Endothelial cell of umbilical vein (primary cell): ENCODE measurements around the gene TRIP10.
A peak's percentile ranks its signal among the peaks of the same experiment; 100 is the strongest.

ENCODE experiments used
- EZH2 ChIP-seq: IDR thresholded peaks from 2 replicates; pipeline ENCODE4 v1.6.1; 2012; ENCODE audit warnings: borderline replicate concordance, low read depth, mild to moderate bottlenecking, moderate library complexity, low read length, inconsistent platforms; ENCODE audit not compliant: severe bottlenecking
- FOS ChIP-seq: IDR thresholded peaks from 2 replicates; pipeline ENCODE4 v1.6.1; 2011; ENCODE audit warnings: mild to moderate bottlenecking, low read length, moderate library complexity, borderline replicate concordance; ENCODE audit not compliant: insufficient read depth
- GATA2 ChIP-seq: IDR thresholded peaks from 2 replicates; pipeline ENCODE4 v1.7.0; 2011; ENCODE audit warnings: low read depth, mild to moderate bottlenecking, moderate library complexity, mixed read lengths, low read length; ENCODE audit not compliant: insufficient read length, insufficient read depth
- JUN ChIP-seq: IDR thresholded peaks from 2 replicates; pipeline ENCODE4 v1.6.1; 2011; ENCODE audit warnings: borderline replicate concordance, low read depth; ENCODE audit not compliant: insufficient read length, insufficient read depth
- MAX ChIP-seq: IDR thresholded peaks from 2 replicates; pipeline ENCODE4 v1.6.1; 2011; ENCODE audit not compliant: insufficient read depth, insufficient read length
- MYC ChIP-seq: IDR thresholded peaks from one replicate; pipeline ENCODE4 v1.6.1; 2011; ENCODE audit warnings: mild to moderate bottlenecking, low read depth, low read length
- POLR2A ChIP-seq: IDR thresholded peaks from 2 replicates; pipeline ENCODE4 v1.6.1; 2012; ENCODE audit warnings: low read depth, mild to moderate bottlenecking, control low read depth, low read length
- POLR2AphosphoS5 ChIP-seq: IDR thresholded peaks from 2 replicates; pipeline ENCODE4 v1.6.1; 2012; ENCODE audit warnings: low read depth, mild to moderate bottlenecking, control low read depth, low read length, moderate library complexity; ENCODE audit not compliant: insufficient read depth
- TF ChIP-seq, protein P1 (sequence below), 2 donors: IDR thresholded peaks; 1 replicate in 1 of 2; 2 replicates in 1 of 2; pipeline ENCODE4 v1.5.1; 2011; ENCODE audit warnings: low read length in 2 of 2, mild to moderate bottlenecking in 2 of 2, moderate library complexity in 2 of 2, control low read depth in 1 of 2, inconsistent platforms in 1 of 2, low read depth in 1 of 2; ENCODE audit not compliant: insufficient read depth in 1 of 2; ENCODE audit errors: extremely low read depth in 1 of 2

- TF ChIP-seq, protein P1, sequence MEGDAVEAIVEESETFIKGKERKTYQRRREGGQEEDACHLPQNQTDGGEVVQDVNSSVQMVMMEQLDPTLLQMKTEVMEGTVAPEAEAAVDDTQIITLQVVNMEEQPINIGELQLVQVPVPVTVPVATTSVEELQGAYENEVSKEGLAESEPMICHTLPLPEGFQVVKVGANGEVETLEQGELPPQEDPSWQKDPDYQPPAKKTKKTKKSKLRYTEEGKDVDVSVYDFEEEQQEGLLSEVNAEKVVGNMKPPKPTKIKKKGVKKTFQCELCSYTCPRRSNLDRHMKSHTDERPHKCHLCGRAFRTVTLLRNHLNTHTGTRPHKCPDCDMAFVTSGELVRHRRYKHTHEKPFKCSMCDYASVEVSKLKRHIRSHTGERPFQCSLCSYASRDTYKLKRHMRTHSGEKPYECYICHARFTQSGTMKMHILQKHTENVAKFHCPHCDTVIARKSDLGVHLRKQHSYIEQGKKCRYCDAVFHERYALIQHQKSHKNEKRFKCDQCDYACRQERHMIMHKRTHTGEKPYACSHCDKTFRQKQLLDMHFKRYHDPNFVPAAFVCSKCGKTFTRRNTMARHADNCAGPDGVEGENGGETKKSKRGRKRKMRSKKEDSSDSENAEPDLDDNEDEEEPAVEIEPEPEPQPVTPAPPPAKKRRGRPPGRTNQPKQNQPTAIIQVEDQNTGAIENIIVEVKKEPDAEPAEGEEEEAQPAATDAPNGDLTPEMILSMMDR (IDR thresholded peaks at IDR 0.05; ENCODE audit: extremely low read depth in 1 of 2, insufficient read depth in 1 of 2, low read depth in 1 of 2, low read length in 2 of 2), result peak; percentile 60 to 71
- TF ChIP-seq FOS (no peak), EZH2 (no peak), JUN (no peak), POLR2A (no peak), MYC (no peak), MAX (no peak), POLR2AphosphoS5 (peak; percentile 41), GATA2 (no peak)
Measured at GRCh38 chr19:6736169-6736916, 3.1 kb upstream of the TRIP10 start.
